ENCODE results near the gene NAV2. TPM values are rescaled to one million over a fixed set of nuclear protein-coding genes. Genes with fewer than 3 reads are reported as not detected.

Gene NAV2
- total RNA-seq, 1 experiment from 2014 or later, result 22.7 TPM

GRCh38 chr11:19907008-19907579, 194.5 kb downstream of the NAV2 start:
- POLR2A ChIA-PET, result no interaction called here
- Histone ChIP-seq H3K27ac (ENCODE audit: low read length) (no peak overlapping the region), H3K4me3 (ENCODE audit: low read depth in 2 of 2, low read length in 2 of 2) (no peak overlapping the region), H3K4me1 (ENCODE audit: control insufficient read depth, insufficient read depth, low read length) (no peaks in the 10 kb centered on the region), H3K36me3 (ENCODE audit: control insufficient read depth, insufficient read depth, low read length) (no peaks in the 10 kb centered on the region), H3K9me3 (ENCODE audit: control insufficient read depth, insufficient read depth, low read depth, low read length) (no peaks in the 10 kb centered on the region), H3K27me3 (ENCODE audit: control insufficient read depth, insufficient read depth, low read length) (no peaks in the 10 kb centered on the region)
- DNase-seq (ENCODE audit: low read depth, low spot score) (no peak), ATAC-seq (no peak)
- intact Hi-C loops (cut with micrococcal nuclease; ENCODE audit: unreplicated experiment) (no loop called here), in situ Hi-C loops (cut with HindIII; ENCODE audit: low pct_unique_long_range_greater_than_20kb, low sequenced_read_pairs) (no loop called here)
- CTCF ChIA-PET, result no interaction called here
- TF ChIP-seq, protein P1, sequence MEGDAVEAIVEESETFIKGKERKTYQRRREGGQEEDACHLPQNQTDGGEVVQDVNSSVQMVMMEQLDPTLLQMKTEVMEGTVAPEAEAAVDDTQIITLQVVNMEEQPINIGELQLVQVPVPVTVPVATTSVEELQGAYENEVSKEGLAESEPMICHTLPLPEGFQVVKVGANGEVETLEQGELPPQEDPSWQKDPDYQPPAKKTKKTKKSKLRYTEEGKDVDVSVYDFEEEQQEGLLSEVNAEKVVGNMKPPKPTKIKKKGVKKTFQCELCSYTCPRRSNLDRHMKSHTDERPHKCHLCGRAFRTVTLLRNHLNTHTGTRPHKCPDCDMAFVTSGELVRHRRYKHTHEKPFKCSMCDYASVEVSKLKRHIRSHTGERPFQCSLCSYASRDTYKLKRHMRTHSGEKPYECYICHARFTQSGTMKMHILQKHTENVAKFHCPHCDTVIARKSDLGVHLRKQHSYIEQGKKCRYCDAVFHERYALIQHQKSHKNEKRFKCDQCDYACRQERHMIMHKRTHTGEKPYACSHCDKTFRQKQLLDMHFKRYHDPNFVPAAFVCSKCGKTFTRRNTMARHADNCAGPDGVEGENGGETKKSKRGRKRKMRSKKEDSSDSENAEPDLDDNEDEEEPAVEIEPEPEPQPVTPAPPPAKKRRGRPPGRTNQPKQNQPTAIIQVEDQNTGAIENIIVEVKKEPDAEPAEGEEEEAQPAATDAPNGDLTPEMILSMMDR (IDR thresholded peaks at IDR 0.05), result no peak
- TF ChIP-seq POLR2AphosphoS5 (IDR thresholded peaks at IDR 0.05; ENCODE audit: low read depth, low read length) (no peak), REST (IDR thresholded peaks at IDR 0.05; ENCODE audit: insufficient read depth in 1 of 2, low read depth in 2 of 2, low read length in 1 of 2) (no peak), TCF7L2 (IDR thresholded peaks at IDR 0.05; ENCODE audit: low read depth, low read length) (no peak), SIN3A (IDR thresholded peaks at IDR 0.05; ENCODE audit: borderline replicate concordance, insufficient read depth, low read depth, low read length) (no peak)
- BruUV-seq (replicated peaks), result no TSS peak

DNA sequence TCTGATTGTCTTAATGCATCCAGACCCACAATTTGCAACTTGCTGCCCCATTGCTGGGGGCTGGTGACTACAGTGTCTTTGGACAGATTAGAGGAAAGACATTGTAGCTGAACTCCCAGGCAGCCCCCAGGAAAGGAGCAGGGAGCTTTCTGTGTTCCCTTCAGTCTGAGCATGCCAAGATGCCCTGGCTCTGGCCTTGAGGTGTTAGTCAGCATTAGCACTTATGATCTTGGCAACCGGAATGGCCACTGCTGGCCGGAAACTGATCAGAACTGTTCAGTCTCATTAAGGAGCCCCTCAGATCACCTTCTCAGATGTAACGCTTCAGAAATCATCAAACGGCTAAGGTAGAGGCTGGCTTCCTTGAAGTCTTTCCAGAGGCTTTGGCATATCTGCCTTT, 195.2 kb downstream of the NAV2 start:
- Histone ChIP-seq H3K27me3 (ENCODE audit: control insufficient read depth, insufficient read depth, low read length) (no peaks in the 10 kb centered on the region), H3K27ac (ENCODE audit: low read length) (no peak overlapping the region), H3K4me1 (ENCODE audit: control insufficient read depth, insufficient read depth, low read length) (no peaks in the 10 kb centered on the region), H3K4me3 (ENCODE audit: low read depth in 2 of 2, low read length in 2 of 2) (no peak overlapping the region), H3K9me3 (ENCODE audit: control insufficient read depth, insufficient read depth, low read depth, low read length) (no peaks in the 10 kb centered on the region), H3K36me3 (ENCODE audit: control insufficient read depth, insufficient read depth, low read length) (no peaks in the 10 kb centered on the region)
- DNase-seq (ENCODE audit: low read depth, low spot score) (no peak), ATAC-seq (no peak)
- in situ Hi-C loops (cut with HindIII; ENCODE audit: low pct_unique_long_range_greater_than_20kb, low sequenced_read_pairs) (no loop called here), intact Hi-C loops (cut with micrococcal nuclease; ENCODE audit: unreplicated experiment) (no loop called here)
- CTCF ChIA-PET, result no interaction called here
- TF ChIP-seq TCF7L2 (IDR thresholded peaks at IDR 0.05; ENCODE audit: low read depth, low read length) (no peak), SIN3A (IDR thresholded peaks at IDR 0.05; ENCODE audit: borderline replicate concordance, insufficient read depth, low read depth, low read length) (no peak), POLR2AphosphoS5 (IDR thresholded peaks at IDR 0.05; ENCODE audit: low read depth, low read length) (no peak), REST (IDR thresholded peaks at IDR 0.05; ENCODE audit: insufficient read depth in 1 of 2, low read depth in 2 of 2, low read length in 1 of 2) (no peak)
- TF ChIP-seq, protein P1 (IDR thresholded peaks at IDR 0.05), result no peak
- no TSS peak for BruUV-seq (replicated peaks)
- POLR2A ChIA-PET, result interaction anchor here (0.6 kb wide), 1 partner anchor 160 kb away, joined by 17 read pairs; no protein-coding TSS in a partner anchor
